Measurements from ENCODE around the gene PHF21B. TPM values are rescaled to one million over a fixed set of nuclear protein-coding genes. Genes with fewer than 3 reads are reported as not detected.

The PHF21B gene
- total and polyA plus RNA-seq, 2 of the 8 experiments (the other 6 are each of a cell fraction or from before 2014, with no cell fraction given) = 19.3 to 68.1 TPM

- no peak for TF ChIP-seq CTBP2 (IDR thresholded peaks at IDR 0.05; ENCODE audit: borderline replicate concordance, insufficient read depth, insufficient read length, low read length)
- TF ChIP-seq CEBPB (IDR thresholded peaks at IDR 0.05; ENCODE audit: low read depth, low read length) = no peak
- no peak for TF ChIP-seq HDAC6 (IDR thresholded peaks at IDR 0.05; ENCODE audit: low read depth, low read length)
- TF ChIP-seq EZH2 (IDR thresholded peaks at IDR 0.05; ENCODE audit: low read depth, low read length, severe bottlenecking) = no peak
- no peak for TF ChIP-seq CHD1 (IDR thresholded peaks at IDR 0.05; ENCODE audit: low read depth, low read length)
- TF ChIP-seq POU5F1 (IDR thresholded peaks at IDR 0.05; ENCODE audit: low read depth, low read length) = no peak
- TF ChIP-seq, protein P1, sequence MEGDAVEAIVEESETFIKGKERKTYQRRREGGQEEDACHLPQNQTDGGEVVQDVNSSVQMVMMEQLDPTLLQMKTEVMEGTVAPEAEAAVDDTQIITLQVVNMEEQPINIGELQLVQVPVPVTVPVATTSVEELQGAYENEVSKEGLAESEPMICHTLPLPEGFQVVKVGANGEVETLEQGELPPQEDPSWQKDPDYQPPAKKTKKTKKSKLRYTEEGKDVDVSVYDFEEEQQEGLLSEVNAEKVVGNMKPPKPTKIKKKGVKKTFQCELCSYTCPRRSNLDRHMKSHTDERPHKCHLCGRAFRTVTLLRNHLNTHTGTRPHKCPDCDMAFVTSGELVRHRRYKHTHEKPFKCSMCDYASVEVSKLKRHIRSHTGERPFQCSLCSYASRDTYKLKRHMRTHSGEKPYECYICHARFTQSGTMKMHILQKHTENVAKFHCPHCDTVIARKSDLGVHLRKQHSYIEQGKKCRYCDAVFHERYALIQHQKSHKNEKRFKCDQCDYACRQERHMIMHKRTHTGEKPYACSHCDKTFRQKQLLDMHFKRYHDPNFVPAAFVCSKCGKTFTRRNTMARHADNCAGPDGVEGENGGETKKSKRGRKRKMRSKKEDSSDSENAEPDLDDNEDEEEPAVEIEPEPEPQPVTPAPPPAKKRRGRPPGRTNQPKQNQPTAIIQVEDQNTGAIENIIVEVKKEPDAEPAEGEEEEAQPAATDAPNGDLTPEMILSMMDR (IDR thresholded peaks at IDR 0.05; ENCODE audit: control extremely low read depth in 1 of 3, insufficient read depth in 1 of 3, low read depth in 1 of 3, low read length in 3 of 3) = no peak
- TF ChIP-seq YY1 (IDR thresholded peaks at IDR 0.05; ENCODE audit: low read depth, low read length) = no peak
- TF ChIP-seq NANOG (IDR thresholded peaks at IDR 0.05; ENCODE audit: insufficient read depth, low read depth, low read length, poor library complexity, severe bottlenecking) = no peak
Measured at GRCh38 chr22:44928711-44929358, 81.0 kb downstream of the PHF21B start (continued).

Data from H1 (cell line).